MM.1S (cell line): ENCODE data around the gene ATR.

Experiments
- EZH2phosphoT487 ChIP-seq: fragments of 300-600 bp; sonication (generic); IDR thresholded peaks from 2 replicates; pipeline ENCODE4 v1.6.1; 2018; ENCODE audit warnings: antibody characterized with exemption, low read length
- TF ChIP-seq, protein P1 (sequence below): fragments of 300-600 bp; sonication (generic); IDR thresholded peaks from 2 replicates; pipeline ENCODE4 v1.5.1; 2016; ENCODE audit warnings: antibody characterized with exemption, low read length, mixed read lengths

GRCh38 chr3:142601713-142602112 is 23.2 kb upstream of the ATR start:
- TF ChIP-seq, protein P1, sequence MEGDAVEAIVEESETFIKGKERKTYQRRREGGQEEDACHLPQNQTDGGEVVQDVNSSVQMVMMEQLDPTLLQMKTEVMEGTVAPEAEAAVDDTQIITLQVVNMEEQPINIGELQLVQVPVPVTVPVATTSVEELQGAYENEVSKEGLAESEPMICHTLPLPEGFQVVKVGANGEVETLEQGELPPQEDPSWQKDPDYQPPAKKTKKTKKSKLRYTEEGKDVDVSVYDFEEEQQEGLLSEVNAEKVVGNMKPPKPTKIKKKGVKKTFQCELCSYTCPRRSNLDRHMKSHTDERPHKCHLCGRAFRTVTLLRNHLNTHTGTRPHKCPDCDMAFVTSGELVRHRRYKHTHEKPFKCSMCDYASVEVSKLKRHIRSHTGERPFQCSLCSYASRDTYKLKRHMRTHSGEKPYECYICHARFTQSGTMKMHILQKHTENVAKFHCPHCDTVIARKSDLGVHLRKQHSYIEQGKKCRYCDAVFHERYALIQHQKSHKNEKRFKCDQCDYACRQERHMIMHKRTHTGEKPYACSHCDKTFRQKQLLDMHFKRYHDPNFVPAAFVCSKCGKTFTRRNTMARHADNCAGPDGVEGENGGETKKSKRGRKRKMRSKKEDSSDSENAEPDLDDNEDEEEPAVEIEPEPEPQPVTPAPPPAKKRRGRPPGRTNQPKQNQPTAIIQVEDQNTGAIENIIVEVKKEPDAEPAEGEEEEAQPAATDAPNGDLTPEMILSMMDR, result no peak
- TF ChIP-seq EZH2phosphoT487, result no peak
